Stomach (tissue), 4 donors: ENCODE measurements around the gene MGAT5.

Experiments used
- CTCF ChIP-seq, 7 experiments: fragments of 450-650 bp in 4 of 7; fragments of 200-600 bp in 3 of 7; sonication (generic) in 3 of 7; IDR thresholded peaks; one replicate each; pipeline ENCODE4 v1.5.1; 2016 to 2019; ENCODE audit warnings: antibody characterized with exemption in 7 of 7, control low read depth in 2 of 7, mild to moderate bottlenecking in 1 of 7
- EP300 ChIP-seq: sonication (generic); formaldehyde crosslinking; IDR thresholded peaks from one replicate; pipeline ENCODE4 v1.6.1; 2017; ENCODE audit warnings: antibody characterized with exemption
- POLR2A ChIP-seq, 4 donors: fragments of 450-650 bp; IDR thresholded peaks; one replicate each; pipeline ENCODE4 v1.6.1; 2016; ENCODE audit warnings: antibody characterized with exemption in 4 of 4, control low read depth in 2 of 4, mild to moderate bottlenecking in 1 of 4, moderate library complexity in 1 of 4

- TF ChIP-seq CTCF (IDR thresholded peaks at IDR 0.05) (no peak), POLR2A (IDR thresholded peaks at IDR 0.05) (no peak), EP300 (no peak)
Observed at GRCh38 chr2:134338208-134338607, 84.3 kb downstream of the MGAT5 start.
